ENCODE data around the gene SSBP4. TPM values are rescaled to one million over a fixed set of nuclear protein-coding genes. Genes with fewer than 3 reads are reported as not detected.

SSBP4 gene
- total RNA-seq, 1 experiment from 2014 or later: 46.1 TPM

DNA sequence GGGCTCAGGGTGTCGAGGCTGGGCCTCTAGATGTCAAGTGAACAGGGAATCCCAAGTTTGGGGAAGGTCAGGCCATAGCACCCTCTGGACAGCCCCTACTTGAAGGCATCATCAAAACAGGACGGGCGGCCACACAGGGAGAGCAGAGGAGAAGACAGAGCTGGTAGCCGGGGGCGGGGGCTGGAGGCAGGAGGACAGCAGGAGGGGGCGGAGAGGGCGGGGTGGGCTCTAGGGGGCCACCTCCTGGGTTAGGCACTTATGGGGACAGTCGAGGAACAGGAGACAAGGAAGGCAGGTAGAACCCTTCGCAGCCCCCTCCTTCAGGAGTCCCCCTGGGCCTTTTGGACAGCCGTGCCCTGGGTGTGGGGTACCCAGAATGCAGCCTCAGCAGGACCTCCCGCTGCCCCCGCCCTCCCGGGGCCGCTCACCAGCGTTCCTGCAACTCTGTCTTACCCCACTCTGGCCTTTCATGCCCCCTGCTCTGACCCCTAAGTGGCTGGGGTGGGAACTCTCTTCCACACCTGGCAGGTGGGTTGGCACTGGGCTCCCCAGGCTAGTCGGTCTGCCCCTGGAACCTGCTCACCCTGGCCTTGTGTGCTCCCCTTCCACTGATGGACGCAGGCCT is 5.8 kb downstream of the SSBP4 start:
- Histone ChIP-seq H2BK15ac (ENCODE audit: low read depth, low read length) (no peak overlapping the region), H2BK12ac (ENCODE audit: insufficient read length, low read depth, low read length) (no peak overlapping the region), H4K20me1 (ENCODE audit: control insufficient read depth, insufficient read depth, insufficient read length) (no peaks in the 10 kb centered on the region), H3T11ph (ENCODE audit: low read length) (no peak overlapping the region), H3K27ac (ENCODE audit: insufficient read length, low read depth, low read length) (no peak overlapping the region), H3K56ac (ENCODE audit: insufficient read length, low read depth, low read length) (no peak overlapping the region), H2BK5ac (ENCODE audit: insufficient read length, low read length) (no peak overlapping the region), H3K14ac (ENCODE audit: insufficient read depth, low read length) (no peak overlapping the region; the same call in 1 of the 2 replicates), H3K4ac (ENCODE audit: low read depth, low read length) (no peak overlapping the region), H3K27me3 (ENCODE audit: insufficient read depth, low read length) (no peaks in the 10 kb centered on the region), H2AFZ (ENCODE audit: low read length) (no peak overlapping the region), H3K23ac (ENCODE audit: insufficient read length, low read depth, low read length) (no peak overlapping the region), H3K79me1 (ENCODE audit: insufficient read depth, low read depth, low read length, poor library complexity, severe bottlenecking) (no peaks in the 10 kb centered on the region), H3K9ac (ENCODE audit: extremely low read depth, insufficient read length, low read length) (no peak overlapping the region), H3K9me3 (ENCODE audit: control insufficient read depth, low read depth, low read length) (no peaks in the 10 kb centered on the region), H3K23me2 (ENCODE audit: insufficient read length, low read depth, low read length, poor library complexity, severe bottlenecking) (no peaks in the 10 kb centered on the region), H3K4me1 (ENCODE audit: insufficient read depth, low read length) (peaks cover 4% of the 10 kb centered on the region; the same call in 1 of the 2 replicates), H2AK5ac (ENCODE audit: insufficient read length, low read length) (no peak overlapping the region), H4K8ac (replicated peaks; ENCODE audit: insufficient read length, low read depth, low read length) (no peak overlapping the region), H4K91ac (ENCODE audit: insufficient read length, low read depth, low read length) (no peak overlapping the region), H3K18ac (ENCODE audit: insufficient read length, low read depth, low read length) (no peak overlapping the region), H4K5ac (ENCODE audit: insufficient read length, low read depth, low read length) (no peak overlapping the region), H3K79me2 (ENCODE audit: insufficient read depth, low read length) (no peaks in the 10 kb centered on the region), H2BK20ac (ENCODE audit: low read depth, low read length, poor library complexity, severe bottlenecking) (no peak overlapping the region), H2BK120ac (ENCODE audit: low read depth, low read length, poor library complexity, severe bottlenecking) (no peak overlapping the region), H3K4me2 (ENCODE audit: insufficient read depth, insufficient read length, low read length) (no peak overlapping the region)
- DNase-seq: no peak
- Mint-ChIP-seq H3K27me3 (ENCODE audit: low read depth) (peaks cover 29% of the 10 kb centered on the region), H3K36me3 (ENCODE audit: insufficient read depth in 1 of 3, low read depth in 3 of 3) (peaks cover 0 to 5% (median 0%) of the 10 kb centered on the region in 3 experiments; a peak in 1 of 7 replicates), H3K4me3 (no peak overlapping the region), H3K4me1 (peaks cover 40 to 48% of the 10 kb centered on the region in 2 experiments), H3K27ac (no peak overlapping the region; a peak in 1 of 7 replicates), H3K9me3 (no peaks in the 10 kb centered on the region)
- no CpG with 5 or more reads among the region's 17 CpGs for WGBS (ENCODE audit: extremely low coverage, insufficient read length, low lambda C conversion rate)
- TF ChIP-seq, protein P1, sequence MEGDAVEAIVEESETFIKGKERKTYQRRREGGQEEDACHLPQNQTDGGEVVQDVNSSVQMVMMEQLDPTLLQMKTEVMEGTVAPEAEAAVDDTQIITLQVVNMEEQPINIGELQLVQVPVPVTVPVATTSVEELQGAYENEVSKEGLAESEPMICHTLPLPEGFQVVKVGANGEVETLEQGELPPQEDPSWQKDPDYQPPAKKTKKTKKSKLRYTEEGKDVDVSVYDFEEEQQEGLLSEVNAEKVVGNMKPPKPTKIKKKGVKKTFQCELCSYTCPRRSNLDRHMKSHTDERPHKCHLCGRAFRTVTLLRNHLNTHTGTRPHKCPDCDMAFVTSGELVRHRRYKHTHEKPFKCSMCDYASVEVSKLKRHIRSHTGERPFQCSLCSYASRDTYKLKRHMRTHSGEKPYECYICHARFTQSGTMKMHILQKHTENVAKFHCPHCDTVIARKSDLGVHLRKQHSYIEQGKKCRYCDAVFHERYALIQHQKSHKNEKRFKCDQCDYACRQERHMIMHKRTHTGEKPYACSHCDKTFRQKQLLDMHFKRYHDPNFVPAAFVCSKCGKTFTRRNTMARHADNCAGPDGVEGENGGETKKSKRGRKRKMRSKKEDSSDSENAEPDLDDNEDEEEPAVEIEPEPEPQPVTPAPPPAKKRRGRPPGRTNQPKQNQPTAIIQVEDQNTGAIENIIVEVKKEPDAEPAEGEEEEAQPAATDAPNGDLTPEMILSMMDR (conservative IDR thresholded peaks at IDR 0.05): no peak

Measured in H9 (cell line).